ENCODE results near the gene PLEKHJ1. TPM values are rescaled to one million over a fixed set of nuclear protein-coding genes. Genes with fewer than 3 reads are reported as not detected.

PLEKHJ1 gene
- total and polyA plus RNA-seq, 2 of the 13 experiments (the other 11 are each of a cell fraction or from before 2014, with no cell fraction given) = 70.5 to 130 TPM

DNA sequence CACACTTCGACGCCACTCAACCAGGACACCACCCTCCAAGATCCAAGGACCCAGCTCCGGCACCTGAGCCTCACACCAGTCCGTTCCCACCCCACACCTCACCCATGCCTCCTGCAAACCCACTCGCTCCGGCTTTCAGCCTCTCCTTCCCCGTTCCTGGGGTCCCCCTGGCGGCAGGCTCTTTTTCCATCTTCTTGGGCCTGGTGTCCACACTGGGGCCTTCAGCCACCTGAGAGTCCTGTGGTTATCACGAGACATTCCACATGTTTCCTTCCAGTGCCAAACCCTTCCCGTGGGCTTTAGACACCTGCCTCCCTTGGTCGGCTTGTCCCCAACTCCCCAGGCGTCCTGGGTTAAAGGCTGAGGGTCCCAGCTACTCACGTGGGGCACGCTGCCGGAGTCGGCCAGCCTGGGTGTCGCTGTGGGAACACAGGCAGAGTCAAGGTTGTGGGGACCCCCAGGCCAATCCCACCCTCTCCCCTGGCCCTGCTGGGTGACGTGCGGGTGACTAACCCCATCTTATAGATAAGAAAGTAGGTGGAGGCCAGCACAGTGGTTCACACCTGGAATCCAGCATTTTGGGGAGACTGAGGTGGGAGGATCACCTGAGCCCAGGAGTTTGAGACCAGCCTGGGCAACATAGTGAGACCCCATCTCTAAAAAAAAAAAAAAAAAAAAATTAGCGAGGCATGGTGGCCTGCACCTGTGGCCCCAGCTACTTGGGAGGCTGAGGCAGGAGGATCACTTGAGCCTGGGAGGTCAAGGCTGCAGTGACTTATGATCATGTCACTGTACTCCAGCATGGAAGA lies 18.1 kb upstream of the PLEKHJ1 start (continued):
- TF ChIP-seq ZNF556 (CRISPR knock-in tag; IDR thresholded peaks at IDR 0.05; ENCODE audit: borderline replicate concordance) (no peak), ZFP37 (CRISPR knock-in tag; IDR thresholded peaks at IDR 0.05; ENCODE audit: borderline replicate concordance) (no peak; the same call in 1 of the 2 replicates), ATM (IDR thresholded peaks at IDR 0.05; ENCODE audit: borderline replicate concordance) (no peak), MAFK (conservative IDR thresholded peaks at IDR 0.05 in 1 of 2, IDR thresholded peaks at IDR 0.05 in 1 of 2; ENCODE audit: low read length in 2 of 2) (no peak), GPN1 (CRISPR knock-in tag; IDR thresholded peaks at IDR 0.05; ENCODE audit: borderline replicate concordance) (no peak), CEBPB (IDR thresholded peaks at IDR 0.05; ENCODE audit: borderline replicate concordance, low read depth, low read length) (no peak), MED1 (CRISPR knock-in tag; IDR thresholded peaks at IDR 0.05) (no peak), RFXANK (CRISPR knock-in tag; IDR thresholded peaks at IDR 0.05) (no peak), FOSL1 (CRISPR knock-in tag; IDR thresholded peaks at IDR 0.05; ENCODE audit: borderline replicate concordance) (no peak), MEIS2 (CRISPR knock-in tag; IDR thresholded peaks at IDR 0.05) (no peak)
- TF ChIP-seq, protein P1, sequence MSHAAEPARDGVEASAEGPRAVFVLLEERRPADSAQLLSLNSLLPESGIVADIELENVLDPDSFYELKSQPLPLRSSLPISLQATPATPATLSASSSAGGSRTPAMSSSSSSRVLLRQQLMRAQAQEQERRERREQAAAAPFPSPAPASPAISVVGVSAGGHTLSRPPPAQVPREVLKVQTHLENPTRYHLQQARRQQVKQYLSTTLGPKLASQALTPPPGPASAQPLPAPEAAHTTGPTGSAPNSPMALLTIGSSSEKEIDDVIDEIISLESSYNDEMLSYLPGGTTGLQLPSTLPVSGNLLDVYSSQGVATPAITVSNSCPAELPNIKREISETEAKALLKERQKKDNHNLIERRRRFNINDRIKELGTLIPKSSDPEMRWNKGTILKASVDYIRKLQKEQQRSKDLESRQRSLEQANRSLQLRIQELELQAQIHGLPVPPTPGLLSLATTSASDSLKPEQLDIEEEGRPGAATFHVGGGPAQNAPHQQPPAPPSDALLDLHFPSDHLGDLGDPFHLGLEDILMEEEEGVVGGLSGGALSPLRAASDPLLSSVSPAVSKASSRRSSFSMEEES (CRISPR knock-in tag; IDR thresholded peaks at IDR 0.05) = 0 out of 2 replicates have a peak, but pooled peaks have one; percentile 22
- TF ChIP-seq, protein P2, sequence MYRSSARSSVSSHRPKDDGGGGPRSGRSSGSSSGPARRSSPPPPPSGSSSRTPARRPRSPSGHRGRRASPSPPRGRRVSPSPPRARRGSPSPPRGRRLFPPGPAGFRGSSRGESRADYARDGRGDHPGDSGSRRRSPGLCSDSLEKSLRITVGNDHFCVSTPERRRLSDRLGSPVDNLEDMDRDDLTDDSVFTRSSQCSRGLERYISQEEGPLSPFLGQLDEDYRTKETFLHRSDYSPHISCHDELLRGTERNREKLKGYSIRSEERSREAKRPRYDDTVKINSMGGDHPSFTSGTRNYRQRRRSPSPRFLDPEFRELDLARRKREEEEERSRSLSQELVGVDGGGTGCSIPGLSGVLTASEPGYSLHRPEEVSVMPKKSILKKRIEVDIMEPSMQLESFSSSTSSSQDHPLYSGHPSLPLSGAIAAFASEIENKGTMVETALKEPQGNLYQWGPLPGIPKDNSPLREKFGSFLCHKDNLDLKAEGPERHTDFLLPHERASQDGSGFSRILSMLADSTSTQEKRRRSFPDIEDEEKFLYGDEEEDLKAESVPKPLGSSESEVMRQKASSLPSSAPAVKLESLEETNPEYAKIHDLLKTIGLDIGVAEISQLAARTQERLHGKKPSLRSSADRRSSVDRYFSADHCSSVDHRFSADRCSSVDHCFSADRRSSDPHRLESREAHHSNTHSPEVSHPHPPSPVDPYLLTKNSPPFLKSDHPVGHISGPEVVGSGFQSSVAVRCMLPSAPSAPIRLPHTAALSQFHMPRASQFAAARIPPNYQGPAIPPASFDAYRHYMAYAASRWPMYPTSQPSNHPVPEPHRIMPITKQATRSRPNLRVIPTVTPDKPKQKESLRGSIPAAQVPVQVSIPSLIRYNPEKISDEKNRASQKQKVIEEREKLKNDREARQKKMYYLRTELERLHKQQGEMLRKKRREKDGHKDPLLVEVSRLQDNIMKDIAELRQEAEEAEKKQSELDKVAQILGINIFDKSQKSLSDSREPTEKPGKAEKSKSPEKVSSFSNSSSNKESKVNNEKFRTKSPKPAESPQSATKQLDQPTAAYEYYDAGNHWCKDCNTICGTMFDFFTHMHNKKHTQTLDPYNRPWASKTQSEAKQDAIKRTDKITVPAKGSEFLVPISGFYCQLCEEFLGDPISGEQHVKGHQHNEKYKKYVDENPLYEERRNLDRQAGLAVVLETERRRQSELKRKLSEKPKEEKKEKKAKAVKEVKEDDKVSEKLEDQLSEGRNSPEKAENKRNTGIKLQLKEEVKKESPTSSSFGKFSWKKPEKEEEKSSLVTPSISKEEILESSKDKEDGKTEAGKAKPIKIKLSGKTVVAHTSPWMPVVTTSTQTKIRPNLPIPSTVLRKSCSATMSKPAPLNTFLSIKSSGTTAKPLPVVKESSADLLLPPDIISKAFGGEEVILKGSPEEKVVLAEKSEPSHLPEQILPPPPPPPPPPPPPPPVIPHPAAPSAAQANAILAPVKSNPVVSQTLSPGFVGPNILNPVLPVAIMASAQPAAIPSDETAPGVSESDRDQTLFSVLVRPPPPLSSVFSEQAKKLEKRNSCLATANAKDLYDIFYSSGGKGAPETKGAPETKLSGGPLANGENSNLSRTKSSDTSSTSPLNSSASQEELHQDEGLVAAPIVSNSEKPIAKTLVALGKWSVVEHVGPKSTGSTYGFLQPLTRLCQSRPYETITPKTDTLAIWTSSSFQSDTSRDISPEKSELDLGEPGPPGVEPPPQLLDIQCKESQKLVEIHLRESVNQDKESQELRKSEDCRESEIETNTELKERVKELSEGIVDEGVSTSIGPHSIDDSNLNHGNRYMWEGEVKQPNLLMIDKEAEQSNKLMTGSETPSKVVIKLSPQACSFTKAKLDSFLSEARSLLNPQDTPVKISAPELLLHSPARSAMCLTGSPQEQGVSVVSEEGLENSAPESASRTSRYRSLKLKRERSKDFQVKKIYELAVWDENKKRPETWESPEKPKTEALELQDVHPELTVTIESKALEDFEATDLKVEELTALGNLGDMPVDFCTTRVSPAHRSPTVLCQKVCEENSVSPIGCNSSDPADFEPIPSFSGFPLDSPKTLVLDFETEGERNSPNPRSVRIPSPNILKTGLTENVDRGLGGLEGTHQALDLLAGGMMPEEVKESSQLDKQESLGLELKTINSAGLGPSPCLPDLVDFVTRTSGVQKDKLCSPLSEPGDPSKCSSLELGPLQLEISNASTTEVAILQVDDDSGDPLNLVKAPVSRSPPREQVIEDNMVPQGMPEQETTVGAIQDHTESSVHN (CRISPR knock-in tag; IDR thresholded peaks at IDR 0.05) = no peak
- TF ChIP-seq, protein P3, sequence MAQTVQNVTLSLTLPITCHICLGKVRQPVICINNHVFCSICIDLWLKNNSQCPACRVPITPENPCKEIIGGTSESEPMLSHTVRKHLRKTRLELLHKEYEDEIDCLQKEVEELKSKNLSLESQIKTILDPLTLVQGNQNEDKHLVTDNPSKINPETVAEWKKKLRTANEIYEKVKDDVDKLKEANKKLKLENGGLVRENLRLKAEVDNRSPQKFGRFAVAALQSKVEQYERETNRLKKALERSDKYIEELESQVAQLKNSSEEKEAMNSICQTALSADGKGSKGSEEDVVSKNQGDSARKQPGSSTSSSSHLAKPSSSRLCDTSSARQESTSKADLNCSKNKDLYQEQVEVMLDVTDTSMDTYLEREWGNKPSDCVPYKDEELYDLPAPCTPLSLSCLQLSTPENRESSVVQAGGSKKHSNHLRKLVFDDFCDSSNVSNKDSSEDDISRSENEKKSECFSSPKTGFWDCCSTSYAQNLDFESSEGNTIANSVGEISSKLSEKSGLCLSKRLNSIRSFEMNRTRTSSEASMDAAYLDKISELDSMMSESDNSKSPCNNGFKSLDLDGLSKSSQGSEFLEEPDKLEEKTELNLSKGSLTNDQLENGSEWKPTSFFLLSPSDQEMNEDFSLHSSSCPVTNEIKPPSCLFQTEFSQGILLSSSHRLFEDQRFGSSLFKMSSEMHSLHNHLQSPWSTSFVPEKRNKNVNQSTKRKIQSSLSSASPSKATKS (CRISPR knock-in tag; IDR thresholded peaks at IDR 0.05) = no peak
- TF ChIP-seq, protein P4, sequence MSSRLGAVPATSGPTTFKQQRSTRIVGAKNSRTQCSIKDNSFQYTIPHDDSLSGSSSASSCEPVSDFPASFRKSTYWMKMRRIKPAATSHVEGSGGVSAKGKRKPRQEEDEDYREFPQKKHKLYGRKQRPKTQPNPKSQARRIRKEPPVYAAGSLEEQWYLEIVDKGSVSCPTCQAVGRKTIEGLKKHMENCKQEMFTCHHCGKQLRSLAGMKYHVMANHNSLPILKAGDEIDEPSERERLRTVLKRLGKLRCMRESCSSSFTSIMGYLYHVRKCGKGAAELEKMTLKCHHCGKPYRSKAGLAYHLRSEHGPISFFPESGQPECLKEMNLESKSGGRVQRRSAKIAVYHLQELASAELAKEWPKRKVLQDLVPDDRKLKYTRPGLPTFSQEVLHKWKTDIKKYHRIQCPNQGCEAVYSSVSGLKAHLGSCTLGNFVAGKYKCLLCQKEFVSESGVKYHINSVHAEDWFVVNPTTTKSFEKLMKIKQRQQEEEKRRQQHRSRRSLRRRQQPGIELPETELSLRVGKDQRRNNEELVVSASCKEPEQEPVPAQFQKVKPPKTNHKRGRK (CRISPR knock-in tag; IDR thresholded peaks at IDR 0.05) = no peak
